Measurements from ENCODE around the gene CXXC1.

DNA sequence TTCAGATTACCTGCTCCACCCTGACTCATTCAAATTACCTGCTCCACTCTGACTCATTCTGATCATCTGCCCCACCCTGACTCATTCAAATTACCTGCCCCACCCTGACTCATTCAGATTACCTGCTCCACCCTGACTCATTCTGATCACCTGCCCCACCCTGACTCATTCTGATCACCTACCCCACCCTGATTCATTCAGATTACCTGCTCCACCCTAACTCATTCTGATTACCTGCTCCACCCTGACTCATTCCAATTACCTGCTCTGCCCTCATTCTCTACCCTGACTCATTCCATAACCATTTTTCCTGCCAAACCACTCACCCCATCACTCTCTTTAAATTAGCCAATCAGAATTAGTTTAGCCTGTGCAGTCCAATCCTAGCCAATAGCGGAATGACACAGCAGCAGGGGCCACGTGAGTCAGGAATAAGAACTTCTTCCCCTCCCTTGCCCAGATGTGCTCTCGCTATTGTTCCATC is 47.4 kb downstream of the CXXC1 start:
- TF ChIP-seq, protein P1, sequence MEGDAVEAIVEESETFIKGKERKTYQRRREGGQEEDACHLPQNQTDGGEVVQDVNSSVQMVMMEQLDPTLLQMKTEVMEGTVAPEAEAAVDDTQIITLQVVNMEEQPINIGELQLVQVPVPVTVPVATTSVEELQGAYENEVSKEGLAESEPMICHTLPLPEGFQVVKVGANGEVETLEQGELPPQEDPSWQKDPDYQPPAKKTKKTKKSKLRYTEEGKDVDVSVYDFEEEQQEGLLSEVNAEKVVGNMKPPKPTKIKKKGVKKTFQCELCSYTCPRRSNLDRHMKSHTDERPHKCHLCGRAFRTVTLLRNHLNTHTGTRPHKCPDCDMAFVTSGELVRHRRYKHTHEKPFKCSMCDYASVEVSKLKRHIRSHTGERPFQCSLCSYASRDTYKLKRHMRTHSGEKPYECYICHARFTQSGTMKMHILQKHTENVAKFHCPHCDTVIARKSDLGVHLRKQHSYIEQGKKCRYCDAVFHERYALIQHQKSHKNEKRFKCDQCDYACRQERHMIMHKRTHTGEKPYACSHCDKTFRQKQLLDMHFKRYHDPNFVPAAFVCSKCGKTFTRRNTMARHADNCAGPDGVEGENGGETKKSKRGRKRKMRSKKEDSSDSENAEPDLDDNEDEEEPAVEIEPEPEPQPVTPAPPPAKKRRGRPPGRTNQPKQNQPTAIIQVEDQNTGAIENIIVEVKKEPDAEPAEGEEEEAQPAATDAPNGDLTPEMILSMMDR (IDR thresholded peaks at IDR 0.05; ENCODE audit: low read length): no peak
- no peak for TF ChIP-seq EZH2 (optimal IDR thresholded peaks at IDR 0.05; ENCODE audit: low read depth, low read length)
- TF ChIP-seq EZH2phosphoT487 (IDR thresholded peaks at IDR 0.05; ENCODE audit: low read length): no peak
